Mesenchymal stem cell (in vitro differentiated cells and primary cell): Measurements from ENCODE around the gene ADGRE3.

Source experiments
- DNase-seq: peaks from one replicate; pipeline ENCODE4 v3.0.0-alpha.2; 2013
- H2AFZ ChIP-seq: one replicate; pipeline ENCODE4 v1.6.1; 2013; ENCODE audit warnings: low read depth, mild to moderate bottlenecking, control low read depth, inconsistent platforms, low read length, moderate library complexity
- H2AK5ac ChIP-seq: 2 replicates; pipeline ENCODE4 v1.6.1; 2013; ENCODE audit warnings: low read length, moderate library complexity, mild to moderate bottlenecking, inconsistent platforms; ENCODE audit not compliant: severe bottlenecking
- H2BK120ac ChIP-seq: one replicate; pipeline ENCODE4 v1.6.1; 2013; ENCODE audit warnings: low read depth, mild to moderate bottlenecking, inconsistent platforms, low read length, moderate library complexity
- H2BK12ac ChIP-seq, 2 experiments: one replicate each; pipeline ENCODE4 v1.6.1; 2013; ENCODE audit warnings: inconsistent platforms in 2 of 2, low read length in 2 of 2, mild to moderate bottlenecking in 2 of 2, moderate library complexity in 2 of 2, control low read depth in 1 of 2
- H2BK15ac ChIP-seq: one replicate; pipeline ENCODE4 v1.6.1; 2013; ENCODE audit warnings: mild to moderate bottlenecking, low read depth, inconsistent platforms; ENCODE audit not compliant: poor library complexity, severe bottlenecking
- H2BK5ac ChIP-seq: 2 replicates; pipeline ENCODE4 v1.6.1; 2013; ENCODE audit warnings: low read depth, mild to moderate bottlenecking, low read length, control low read depth, inconsistent platforms; ENCODE audit not compliant: poor library complexity, severe bottlenecking
- H3K14ac ChIP-seq, 2 experiments: one replicate each; pipeline ENCODE4 v1.6.1; 2013; ENCODE audit warnings: inconsistent platforms in 2 of 2, low read length in 2 of 2, control low read depth in 1 of 2, mild to moderate bottlenecking in 1 of 2, moderate library complexity in 1 of 2
- H3K18ac ChIP-seq, 2 experiments: one replicate each; pipeline ENCODE4 v1.6.1; 2013; ENCODE audit warnings: inconsistent platforms in 2 of 2, low read length in 2 of 2, control low read depth in 1 of 2, low read depth in 1 of 2, mild to moderate bottlenecking in 1 of 2
- H3K23ac ChIP-seq, 2 experiments: one replicate each; pipeline ENCODE4 v1.6.1; 2013; ENCODE audit warnings: inconsistent platforms in 2 of 2, low read length in 2 of 2, mild to moderate bottlenecking in 2 of 2, moderate library complexity in 2 of 2, control low read depth in 1 of 2
- H3K27ac ChIP-seq: 2 replicates; pipeline ENCODE4 v1.5.1; 2013; ENCODE audit warnings: mild to moderate bottlenecking, moderate library complexity, low read length, control low read depth, inconsistent platforms; ENCODE audit not compliant: poor library complexity, severe bottlenecking
- H3K27me3 ChIP-seq, 2 experiments: 2 replicates each; pipeline versions ENCODE4 v1.6.1 to v1.7.0; 2013; ENCODE audit warnings: low read length in 2 of 2, mild to moderate bottlenecking in 2 of 2, moderate library complexity in 2 of 2, control low read depth in 1 of 2, inconsistent platforms in 1 of 2; ENCODE audit not compliant: control insufficient read depth in 1 of 2, insufficient read depth in 1 of 2
- H3K36me3 ChIP-seq, 2 experiments: 2 replicates each; pipeline versions ENCODE4 v1.6.1 to v1.7.0; 2013; ENCODE audit warnings: low read length in 2 of 2, control low read depth in 1 of 2, inconsistent platforms in 1 of 2, low read depth in 1 of 2, mild to moderate bottlenecking in 1 of 2; ENCODE audit not compliant: insufficient read depth in 2 of 2, control insufficient read depth in 1 of 2
- H3K4ac ChIP-seq, 2 experiments: one replicate each; pipeline ENCODE4 v1.6.1; 2013; ENCODE audit warnings: inconsistent platforms in 2 of 2, low read length in 2 of 2, mild to moderate bottlenecking in 2 of 2, moderate library complexity in 2 of 2, control low read depth in 1 of 2, low read depth in 1 of 2
- H3K4me1 ChIP-seq: 2 replicates; pipeline ENCODE4 v1.6.1; 2013; ENCODE audit warnings: low read depth, low read length, control low read depth; ENCODE audit not compliant: control insufficient read depth, insufficient read depth
- H3K4me2 ChIP-seq: 2 replicates; pipeline ENCODE4 v1.6.1; 2013; ENCODE audit warnings: low read length, mild to moderate bottlenecking, inconsistent platforms; ENCODE audit not compliant: poor library complexity, severe bottlenecking
- H3K4me3 ChIP-seq, 2 experiments: 2 replicates each; pipeline versions ENCODE4 v1.5.1 to v1.7.0; 2013; ENCODE audit warnings: low read length in 2 of 2, mild to moderate bottlenecking in 2 of 2, control low read depth in 1 of 2, low read depth in 1 of 2; ENCODE audit not compliant: insufficient read depth in 1 of 2
- H3K79me1 ChIP-seq: replicated peaks from 2 replicates; pipeline ENCODE4 v1.6.1; 2013; ENCODE audit warnings: mild to moderate bottlenecking, control low read depth, low read length, inconsistent platforms; ENCODE audit not compliant: poor library complexity, severe bottlenecking
- H3K9ac ChIP-seq: 2 replicates; pipeline ENCODE4 v1.7.0; 2013; ENCODE audit warnings: mild to moderate bottlenecking, low read length, moderate library complexity
- H3K9me3 ChIP-seq: 2 replicates; pipeline ENCODE4 v1.7.0; 2013; ENCODE audit warnings: mild to moderate bottlenecking, low read length; ENCODE audit not compliant: control insufficient read depth
- H4K8ac ChIP-seq: one replicate; pipeline ENCODE4 v1.6.1; 2013; ENCODE audit warnings: inconsistent platforms, mild to moderate bottlenecking, low read length, moderate library complexity
- H4K91ac ChIP-seq: one replicate; pipeline ENCODE4 v1.6.1; 2013; ENCODE audit warnings: mild to moderate bottlenecking, low read length, inconsistent platforms
- WGBS: methylation state at CpG from one replicate; pipeline ENCODE4 v1.1.7; 2013; ENCODE audit warnings: mixed read lengths; 5-methylcytosine and 5-hydroxymethylcytosine counted together

The ADGRE3 gene

GRCh38 chr19:14576363-14576762 lies 98.3 kb downstream of the ADGRE3 start:
- Histone ChIP-seq H2BK12ac (no peak overlapping the region), H2AFZ (no peak overlapping the region), H3K18ac (no peak overlapping the region), H3K4me1 (peaks cover 2% of the 10 kb centered on the region), H2BK5ac (no peak overlapping the region), H3K4ac (no peak overlapping the region), H4K91ac (no peak overlapping the region), H3K27ac (no peak overlapping the region), H3K4me3 (no peak overlapping the region), H3K14ac (no peak overlapping the region), H3K36me3 (no peaks in the 10 kb centered on the region), H2BK120ac (no peak overlapping the region), H3K23ac (no peak overlapping the region), H2AK5ac (no peak overlapping the region), H2BK15ac (no peak overlapping the region), H3K9me3 (no peaks in the 10 kb centered on the region), H3K79me1 (no peaks in the 10 kb centered on the region), H3K4me2 (no peak overlapping the region), H4K8ac (no peak overlapping the region), H3K9ac (no peak overlapping the region), H3K27me3 (no peaks in the 10 kb centered on the region)
- DNase-seq, result no peak
- 71% methylated on average over 5 of the region's 8 CpGs for WGBS

- no peaks in the 10 kb centered on the region for H3K9me3 ChIP-seq
- 86% methylated on average over 6 of the region's 6 CpGs for WGBS
Observed at GRCh38 chr19:14575428-14575980, 99.1 kb downstream of the ADGRE3 start.

GRCh38 chr19:14571695-14572490 lies 102.8 kb downstream of the ADGRE3 start, which contains the start of gene NDUFB7:
Gene NDUFB7 (minus strand): TSS chr19:14572066. CDS start chr19:14572000, 66 bp downstream.
- H3K9ac ChIP-seq, result peak within 1 kb of the TSS; percentile 95
- peak within 1 kb of the TSS; percentile 92 to 96 for H3K4ac ChIP-seq
- peaks cover 11% of the 10 kb centered on the region for H3K4me1 ChIP-seq
- no peaks in the 10 kb centered on the region for H3K9me3 ChIP-seq
- H4K91ac ChIP-seq, result peak within 1 kb of the TSS; percentile 98
- H3K79me1 ChIP-seq, result peaks cover 10% of the 10 kb centered on the region
- H3K27me3 ChIP-seq, result no peaks in the 10 kb centered on the region
- H2AK5ac ChIP-seq, result no peak within 1 kb of the TSS
- peak within 1 kb of the TSS; percentile 85 for H2AFZ ChIP-seq
- no peak within 1 kb of the TSS for H2BK15ac ChIP-seq
- peak; percentile 96 for DNase-seq
- no peak within 1 kb of the TSS for H2BK12ac ChIP-seq
- H2BK120ac ChIP-seq, result no peak within 1 kb of the TSS
- H3K27ac ChIP-seq, result no peak within 1 kb of the TSS
- H3K14ac ChIP-seq, result peak within 1 kb of the TSS in 1 of 2 experiments; percentile 73
- peak within 1 kb of the TSS; percentile 93 to 100 for H3K4me3 ChIP-seq
- peak within 1 kb of the TSS; percentile 75 for H3K4me2 ChIP-seq
- H3K36me3 ChIP-seq, result peaks cover 5 to 25% of the 10 kb centered on the region in 2 experiments
- peak within 1 kb of the TSS; percentile 98 for H4K8ac ChIP-seq
- peak within 1 kb of the TSS; percentile 80 for H2BK5ac ChIP-seq
- WGBS, result under 1% methylated on average over 32 of the region's 40 CpGs
- H3K18ac ChIP-seq, result peak within 1 kb of the TSS; percentile 95 to 98
- H3K23ac ChIP-seq, result no peak within 1 kb of the TSS

More at GRCh38 chr19:14575428-14575980, 99.1 kb downstream of the ADGRE3 start:
- Histone ChIP-seq H3K4me1 (peaks cover 9% of the 10 kb centered on the region), H2AK5ac (no peak overlapping the region), H3K27me3 (no peaks in the 10 kb centered on the region), H2BK120ac (no peak overlapping the region), H2AFZ (no peak overlapping the region), H2BK15ac (no peak overlapping the region), H3K18ac (no peak overlapping the region), H3K27ac (no peak overlapping the region), H3K4me3 (no peak overlapping the region), H3K23ac (no peak overlapping the region), H3K4me2 (no peak overlapping the region), H2BK5ac (no peak overlapping the region), H2BK12ac (no peak overlapping the region), H4K91ac (no peak overlapping the region), H3K9ac (no peak overlapping the region), H4K8ac (no peak overlapping the region), H3K79me1 (no peaks in the 10 kb centered on the region), H3K36me3 (no peaks in the 10 kb centered on the region), H3K14ac (no peak overlapping the region), H3K4ac (no peak overlapping the region)
- no peak for DNase-seq

- Histone ChIP-seq H3K27me3 (no peaks in the 10 kb centered on the region), H3K4me3 (peak overlapping the region; percentile 93 to 100), H3K4me2 (peak overlapping the region; percentile 75), H2BK15ac (no peak overlapping the region), H3K4ac (peak overlapping the region in 1 of 2 experiments; percentile 55), H2BK12ac (no peak overlapping the region), H3K14ac (peak overlapping the region in 1 of 2 experiments; percentile 57), H3K18ac (no peak overlapping the region), H4K8ac (peak overlapping the region; percentile 1), H3K9me3 (no peaks in the 10 kb centered on the region), H2AFZ (no peak overlapping the region), H3K36me3 (peaks cover 7 to 34% of the 10 kb centered on the region in 2 experiments), H3K23ac (no peak overlapping the region), H2BK120ac (no peak overlapping the region), H3K27ac (no peak overlapping the region), H4K91ac (no peak overlapping the region), H3K9ac (peak overlapping the region; percentile 95), H2AK5ac (no peak overlapping the region), H3K79me1 (peaks cover 13% of the 10 kb centered on the region), H2BK5ac (no peak overlapping the region), H3K4me1 (peaks cover 11% of the 10 kb centered on the region)
- WGBS, result 60% methylated on average over 19 of the region's 22 CpGs
- DNase-seq, result no peak
Observed at GRCh38 chr19:14570864-14571527, 103.6 kb downstream of the ADGRE3 start.
